HG03342 (cell line): ENCODE data around the gene LARGE1.

ENCODE experiments used
- ATAC-seq: cut with Tn5 transposase; IDR thresholded peaks from one replicate; pipeline ENCODE4 v1.9.1; 2021; ENCODE audit warnings: mild to moderate bottlenecking, moderate library complexity; ENCODE audit not compliant: unreplicated experiment

The LARGE1 gene

GRCh38 chr22:33677536-33677935 lies 242.7 kb downstream of the LARGE1 start:
- ATAC-seq: no peak

GRCh38 chr22:33674357-33674756 lies 245.9 kb downstream of the LARGE1 start:
- no peak for ATAC-seq

DNA sequence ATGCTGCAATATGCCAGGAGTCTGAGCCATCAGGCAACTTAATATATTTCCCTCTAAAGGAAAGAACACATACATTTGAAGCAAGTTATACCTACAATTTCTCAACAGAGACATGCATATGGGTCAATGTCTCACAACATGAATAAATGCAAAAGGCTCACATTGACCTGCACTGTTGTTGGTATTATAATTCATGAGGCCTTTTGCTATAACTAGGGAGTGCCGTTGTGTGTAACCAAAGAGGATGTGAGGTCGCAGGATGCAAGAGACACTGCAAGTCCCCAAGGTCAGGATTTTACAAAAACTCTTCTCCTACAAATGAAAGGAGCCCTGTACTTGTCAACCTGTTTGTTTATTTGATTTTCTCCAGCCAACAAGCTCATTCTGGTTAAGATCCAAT lies 250.5 kb downstream of the LARGE1 start:
- ATAC-seq: no peak

- ATAC-seq: no peak
Observed at GRCh38 chr22:33666961-33667619, 253.2 kb downstream of the LARGE1 start.

DNA sequence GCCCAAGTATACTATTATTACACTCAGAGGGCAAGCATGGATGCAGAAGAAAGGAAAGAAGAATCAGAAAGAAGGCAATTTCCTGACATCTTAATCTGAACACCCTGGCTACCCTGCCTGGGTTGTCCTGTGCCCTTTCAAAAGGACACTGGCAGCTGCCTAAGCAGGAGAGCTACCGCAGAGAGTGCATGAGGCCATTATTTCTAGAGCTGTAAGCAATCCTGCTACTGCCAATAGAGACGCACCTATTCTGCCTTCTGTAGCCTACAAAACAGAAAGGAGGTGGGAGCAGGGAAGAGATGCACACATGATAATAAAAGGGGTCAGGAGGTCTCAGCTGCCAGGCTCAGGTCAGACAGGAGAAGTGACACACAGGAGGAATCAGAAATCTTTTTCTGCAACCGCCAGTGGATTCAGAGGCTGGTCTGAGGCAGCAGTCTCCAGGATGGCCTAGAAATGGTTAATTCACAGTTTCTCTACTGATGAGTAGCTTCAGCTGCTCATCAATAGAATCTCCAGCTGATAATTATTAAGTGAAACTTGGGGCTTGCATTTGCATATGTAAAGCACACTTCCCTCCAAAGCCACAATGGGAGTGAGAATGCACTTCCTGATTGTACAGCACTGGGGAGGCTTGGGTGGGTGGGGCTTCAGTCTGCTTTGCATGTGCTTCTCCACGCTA lies 253.9 kb downstream of the LARGE1 start:
- ATAC-seq: no peak

GRCh38 chr22:33659448-33659847 lies 260.8 kb downstream of the LARGE1 start:
- no peak for ATAC-seq

GRCh38 chr22:33658775-33659174 lies 261.5 kb downstream of the LARGE1 start:
- no peak for ATAC-seq

- ATAC-seq: no peak
Observed at GRCh38 chr22:33657670-33658069, 262.6 kb downstream of the LARGE1 start.

DNA sequence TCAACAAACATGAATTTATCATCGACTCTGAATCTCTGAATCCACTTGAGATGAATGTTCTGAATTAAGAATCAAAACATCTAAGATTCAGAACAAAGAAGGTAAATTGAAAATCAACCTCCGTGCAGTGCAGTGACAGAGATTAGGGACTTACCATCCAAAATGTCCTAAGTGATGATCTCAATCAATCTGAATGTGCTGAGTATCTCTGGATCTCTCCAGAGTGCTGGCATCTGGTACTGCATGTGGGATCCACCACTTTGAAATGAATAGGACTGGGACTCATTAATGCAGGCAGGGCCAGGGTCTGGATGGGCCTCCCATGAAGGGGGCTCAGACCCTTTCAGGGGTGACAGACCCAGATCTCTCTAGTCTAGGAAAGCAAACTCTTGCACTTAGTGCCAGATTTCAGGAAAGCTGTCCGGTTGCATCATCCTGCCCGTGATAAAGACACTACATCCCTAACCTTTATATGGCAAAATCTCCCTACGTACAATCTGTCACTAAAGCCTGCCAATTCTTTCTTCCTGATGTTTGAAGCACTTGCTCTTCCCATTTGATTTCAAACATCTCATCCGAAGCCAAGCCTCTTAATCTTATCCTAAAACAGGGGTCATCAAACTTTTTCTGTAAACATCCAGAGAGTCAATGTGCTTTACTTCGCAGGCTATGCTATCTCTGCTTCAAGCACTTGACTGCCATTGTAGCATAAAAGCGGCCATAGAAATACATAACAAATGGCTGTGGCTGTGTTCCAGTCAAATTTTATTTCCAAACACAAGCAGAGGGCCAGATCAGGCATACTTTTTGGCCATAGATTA lies 263.3 kb downstream of the LARGE1 start:
- no peak for ATAC-seq

GRCh38 chr22:33654173-33654895 lies 265.9 kb downstream of the LARGE1 start:
- ATAC-seq: no peak

- ATAC-seq: no peak
Observed at GRCh38 chr22:33653532-33654063, 266.7 kb downstream of the LARGE1 start.

- ATAC-seq: no peak
Observed at GRCh38 chr22:33652615-33653014, 267.7 kb downstream of the LARGE1 start.

DNA sequence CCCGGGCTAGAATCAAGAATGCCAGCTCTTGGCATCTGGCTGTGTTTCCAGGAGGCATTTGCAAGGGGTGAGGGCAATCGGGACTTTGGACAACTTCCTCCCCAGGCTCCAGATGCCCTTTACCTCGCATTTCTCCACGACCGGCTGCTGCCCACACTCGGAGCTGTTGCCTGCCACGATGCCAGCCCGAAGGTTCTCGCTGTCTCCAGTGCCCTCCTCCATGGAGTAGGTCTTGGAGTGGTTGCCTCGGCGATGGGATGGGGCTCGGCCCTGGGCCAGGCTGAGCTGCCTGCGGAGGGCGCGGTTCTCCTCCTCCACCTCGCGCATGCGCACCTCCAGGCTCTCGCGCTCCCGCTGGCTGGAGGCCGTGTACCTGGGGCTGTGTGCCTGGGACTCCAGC lies 270.0 kb downstream of the LARGE1 start:
- ATAC-seq: no peak

GRCh38 chr22:33648478-33648877 lies 271.8 kb downstream of the LARGE1 start:
- ATAC-seq: no peak

GRCh38 chr22:33640900-33641299 lies 279.4 kb downstream of the LARGE1 start:
- ATAC-seq: no peak

- no peak for ATAC-seq
Observed at GRCh38 chr22:33639588-33640254, 280.6 kb downstream of the LARGE1 start.

DNA sequence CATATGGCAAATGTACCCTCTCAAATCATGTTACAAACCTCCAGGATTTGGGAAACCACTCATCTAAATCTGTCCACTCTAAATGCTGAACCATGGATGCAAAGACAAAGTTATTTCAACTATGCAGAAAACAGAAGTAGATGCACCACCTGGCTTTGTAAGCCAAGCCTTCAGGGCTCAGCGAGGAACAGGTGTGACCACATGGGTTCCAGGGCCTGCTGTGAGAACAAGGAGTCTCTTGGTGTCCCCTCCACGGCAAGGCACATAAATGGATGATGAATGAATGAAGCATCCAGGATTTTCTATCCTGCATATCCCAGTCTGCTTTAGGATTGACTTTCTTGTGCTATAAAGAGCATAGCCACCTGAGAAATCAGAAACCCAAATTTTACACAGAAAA lies 284.5 kb downstream of the LARGE1 start:
- ATAC-seq: no peak

DNA sequence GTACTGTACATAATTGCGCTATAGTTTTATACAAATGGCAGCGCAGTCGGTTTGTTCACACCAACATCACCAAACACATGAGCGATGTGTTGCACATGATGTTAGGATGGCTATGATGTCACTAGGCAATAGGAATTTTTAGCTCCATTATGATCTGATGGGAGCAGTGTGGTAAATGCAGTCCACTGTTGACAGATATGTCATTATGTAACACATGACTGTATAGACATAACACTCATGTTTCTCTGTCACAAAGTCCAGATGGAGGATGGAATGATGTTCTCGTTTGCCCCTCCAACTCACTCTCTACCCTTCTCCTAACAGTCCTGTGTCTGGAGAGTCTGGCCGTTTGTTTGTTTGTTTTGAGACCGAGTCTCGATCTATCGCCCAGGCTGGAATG lies 288.5 kb downstream of the LARGE1 start:
- no peak for ATAC-seq

- ATAC-seq: no peak
Observed at GRCh38 chr22:33625959-33626358, 294.3 kb downstream of the LARGE1 start.

- no peak for ATAC-seq
Observed at GRCh38 chr22:33620085-33620484, 300.2 kb downstream of the LARGE1 start.
